ENCODE results near the gene GNRH2. TPM values are rescaled to one million over a fixed set of nuclear protein-coding genes. Genes with fewer than 3 reads are reported as not detected.
"Not testable (repeated sequence)": the region's sequence is repeated elsewhere in the genome, so short reads cannot be mapped to it uniquely, and the experiment has no call there.

The GNRH2 gene
- total RNA-seq, 4 donors from 2014 or later: 0.54 TPM; not detected in 3

GRCh38 chr20:3070725-3071124 lies 27.3 kb downstream of the GNRH2 start:
- no peak overlapping the region for H3K27ac ChIP-seq
- H3K4me1 ChIP-seq: peaks cover 0 to 16% (median 6%) of the 10 kb centered on the region in 3 donors
- no peak for ATAC-seq
- H3K9me3 ChIP-seq: no peaks in the 10 kb centered on the region
- H3K27me3 ChIP-seq: peaks cover 54% of the 10 kb centered on the region
- H3K36me3 ChIP-seq: no peaks in the 10 kb centered on the region
- no peak for TF ChIP-seq CTCF (IDR thresholded peaks at IDR 0.05)
- no peak for TF ChIP-seq EP300 (IDR thresholded peaks at IDR 0.05)
- no peak for TF ChIP-seq POLR2AphosphoS5 (IDR thresholded peaks at IDR 0.05)
- WGBS, 2 donors (ENCODE audit: low coverage in 1 of 2): 82 to 92% methylated on average over 4 of the region's 4 CpGs
- no peak overlapping the region for H3K4me3 ChIP-seq

GRCh38 chr20:3071266-3071609 lies 27.8 kb downstream of the GNRH2 start:
- Histone ChIP-seq H3K27ac (peak overlapping the region in 1 of 4 donors; percentile 44), H3K4me3 (peak overlapping the region in 1 of 2 donors; percentile 58), H3K36me3 (no peaks in the 10 kb centered on the region), H3K4me1 (peaks cover 0 to 16% (median 6%) of the 10 kb centered on the region in 3 donors), H3K9me3 (no peaks in the 10 kb centered on the region), H3K27me3 (peaks cover 60% of the 10 kb centered on the region)
- ATAC-seq: no peak
- TF ChIP-seq POLR2AphosphoS5 (IDR thresholded peaks at IDR 0.05): no peak
- no peak for TF ChIP-seq POLR2A (IDR thresholded peaks at IDR 0.05)
- no peak for TF ChIP-seq EP300 (IDR thresholded peaks at IDR 0.05)
- TF ChIP-seq CTCF (IDR thresholded peaks at IDR 0.05): no peak
- no CpG with 5 or more reads among the region's 16 CpGs for WGBS, 2 donors (ENCODE audit: low coverage in 1 of 2)

GRCh38 chr20:3071610-3072529 lies 28.4 kb downstream of the GNRH2 start, which contains the start of gene OXT:
Gene OXT (plus strand): TSS chr20:3071620. CDS start chr20:3071656, 36 bp downstream.
- Histone ChIP-seq H3K4me3 (peak within 1 kb of the TSS; percentile 23 to 58), H3K27ac (peak within 1 kb of the TSS in 1 of 4 donors; percentile 44), H3K36me3 (no peaks in the 10 kb centered on the region), H3K27me3 (peaks cover 66% of the 10 kb centered on the region), H3K4me1 (peaks cover 0 to 16% (median 6%) of the 10 kb centered on the region in 3 donors), H3K9me3 (no peaks in the 10 kb centered on the region)
- 0% methylated on average over 6 of the region's 95 CpGs; no CpG with 5 or more reads in 1 of the 2 donors for WGBS, 2 donors (ENCODE audit: low coverage in 1 of 2)
- TF ChIP-seq POLR2A (IDR thresholded peaks at IDR 0.05) (peak in 1 of 2 donors; percentile 13), EP300 (IDR thresholded peaks at IDR 0.05) (no peak), CTCF (IDR thresholded peaks at IDR 0.05) (no peak)
- ATAC-seq: peak; percentile 60

GRCh38 chr20:3072530-3073250 lies 29.3 kb downstream of the GNRH2 start:
- H3K36me3 ChIP-seq: no peaks in the 10 kb centered on the region
- peaks cover 64% of the 10 kb centered on the region for H3K27me3 ChIP-seq
- TF ChIP-seq POLR2AphosphoS5 (IDR thresholded peaks at IDR 0.05) (no peak), POLR2A (IDR thresholded peaks at IDR 0.05) (no peak), CTCF (IDR thresholded peaks at IDR 0.05) (no peak), EP300 (IDR thresholded peaks at IDR 0.05) (no peak)
- 57 to 60% methylated on average over 1 to 9 of the region's 22 CpGs for WGBS, 2 donors (ENCODE audit: low coverage in 1 of 2)
- peaks cover 0 to 16% (median 6%) of the 10 kb centered on the region in 3 donors for H3K4me1 ChIP-seq
- peak overlapping the region in 1 of 2 donors; percentile 58 for H3K4me3 ChIP-seq
- no peak for ATAC-seq
- no peak overlapping the region for H3K27ac ChIP-seq
- no peaks in the 10 kb centered on the region for H3K9me3 ChIP-seq

- not testable (repeated sequence) for H3K36me3 ChIP-seq, ATAC-seq, H3K4me3 ChIP-seq, H3K27ac ChIP-seq, H3K9me3 ChIP-seq
- WGBS, 2 donors (ENCODE audit: low coverage in 1 of 2): 67 to 91% methylated on average over 1 to 6 of the region's 8 CpGs
- H3K27me3 ChIP-seq: peaks cover 64% of the 10 kb centered on the region
- H3K4me1 ChIP-seq: peaks cover 0 to 16% (median 6%) of the 10 kb centered on the region in 3 donors
Measured at GRCh38 chr20:3073251-3073643, 29.8 kb downstream of the GNRH2 start.

All from gastroesophageal sphincter (tissue), 4 donors.